Measurements from ENCODE around the gene PARN.

DNA sequence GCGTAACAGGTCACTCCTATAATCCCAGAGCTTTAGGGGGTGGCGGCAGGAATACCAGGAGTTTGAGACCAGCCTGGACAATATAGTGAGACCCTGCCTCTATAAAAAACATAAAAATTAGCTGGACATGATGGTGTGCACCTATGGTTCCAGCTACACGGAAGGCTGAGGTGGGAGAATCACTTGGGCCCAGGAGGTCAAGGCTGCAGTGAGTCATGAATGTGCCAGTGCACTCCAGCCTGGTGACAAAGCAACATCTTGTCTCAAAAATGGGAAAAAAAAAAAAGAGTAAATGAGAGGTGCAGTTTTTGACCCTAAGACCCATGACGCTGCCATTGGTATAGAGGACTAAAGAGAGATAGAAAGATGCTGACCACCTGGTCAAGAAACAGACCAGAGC is 16.1 kb downstream of the PARN start:
- TF ChIP-seq, protein P1, sequence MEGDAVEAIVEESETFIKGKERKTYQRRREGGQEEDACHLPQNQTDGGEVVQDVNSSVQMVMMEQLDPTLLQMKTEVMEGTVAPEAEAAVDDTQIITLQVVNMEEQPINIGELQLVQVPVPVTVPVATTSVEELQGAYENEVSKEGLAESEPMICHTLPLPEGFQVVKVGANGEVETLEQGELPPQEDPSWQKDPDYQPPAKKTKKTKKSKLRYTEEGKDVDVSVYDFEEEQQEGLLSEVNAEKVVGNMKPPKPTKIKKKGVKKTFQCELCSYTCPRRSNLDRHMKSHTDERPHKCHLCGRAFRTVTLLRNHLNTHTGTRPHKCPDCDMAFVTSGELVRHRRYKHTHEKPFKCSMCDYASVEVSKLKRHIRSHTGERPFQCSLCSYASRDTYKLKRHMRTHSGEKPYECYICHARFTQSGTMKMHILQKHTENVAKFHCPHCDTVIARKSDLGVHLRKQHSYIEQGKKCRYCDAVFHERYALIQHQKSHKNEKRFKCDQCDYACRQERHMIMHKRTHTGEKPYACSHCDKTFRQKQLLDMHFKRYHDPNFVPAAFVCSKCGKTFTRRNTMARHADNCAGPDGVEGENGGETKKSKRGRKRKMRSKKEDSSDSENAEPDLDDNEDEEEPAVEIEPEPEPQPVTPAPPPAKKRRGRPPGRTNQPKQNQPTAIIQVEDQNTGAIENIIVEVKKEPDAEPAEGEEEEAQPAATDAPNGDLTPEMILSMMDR (conservative IDR thresholded peaks at IDR 0.05): no peak
- no peak for TF ChIP-seq ZFX (IDR thresholded peaks at IDR 0.05)

All from C4-2B (cell line).